ENCODE measurements around the gene CSTF1.

Gene CSTF1

DNA sequence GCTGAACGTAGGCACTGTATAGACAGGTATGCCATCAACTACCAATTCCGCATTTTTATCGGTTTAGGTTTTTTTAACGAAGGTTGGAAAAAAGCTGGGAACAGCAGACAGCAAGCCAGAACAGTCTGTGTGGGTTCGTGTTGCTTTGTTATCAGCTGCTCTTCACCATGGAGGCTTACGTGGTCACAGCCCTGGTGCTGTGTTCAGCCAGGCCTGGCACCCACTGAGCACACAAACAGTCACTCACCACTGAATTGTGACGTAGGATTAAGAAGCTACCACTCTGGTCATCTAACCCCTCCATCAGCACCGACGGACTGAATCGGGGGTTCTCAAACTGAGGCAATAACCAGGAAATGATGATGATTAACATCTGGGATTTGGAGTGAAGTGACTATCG is 20.5 kb upstream of the CSTF1 start:
- Histone ChIP-seq H3K27me3 (ENCODE audit: control insufficient read depth in 1 of 2, insufficient read depth in 2 of 2, low read length in 2 of 2) (no peaks in the 10 kb centered on the region), H3K36me3 (ENCODE audit: control insufficient read depth in 2 of 2, insufficient read depth in 2 of 2, low read length in 2 of 2) (peaks cover 6 to 9% of the 10 kb centered on the region in 2 donors), H3K9me3 (ENCODE audit: control insufficient read depth in 2 of 2, low read length in 2 of 2) (no peaks in the 10 kb centered on the region), H3K4me3 (ENCODE audit: low read length in 2 of 2) (no peak overlapping the region), H3K4me1 (ENCODE audit: control insufficient read depth, insufficient read depth, low read length) (no peaks in the 10 kb centered on the region), H3K9ac (ENCODE audit: low read length in 2 of 2) (no peak overlapping the region), H3K27ac (ENCODE audit: low read length) (no peak overlapping the region)

DNA sequence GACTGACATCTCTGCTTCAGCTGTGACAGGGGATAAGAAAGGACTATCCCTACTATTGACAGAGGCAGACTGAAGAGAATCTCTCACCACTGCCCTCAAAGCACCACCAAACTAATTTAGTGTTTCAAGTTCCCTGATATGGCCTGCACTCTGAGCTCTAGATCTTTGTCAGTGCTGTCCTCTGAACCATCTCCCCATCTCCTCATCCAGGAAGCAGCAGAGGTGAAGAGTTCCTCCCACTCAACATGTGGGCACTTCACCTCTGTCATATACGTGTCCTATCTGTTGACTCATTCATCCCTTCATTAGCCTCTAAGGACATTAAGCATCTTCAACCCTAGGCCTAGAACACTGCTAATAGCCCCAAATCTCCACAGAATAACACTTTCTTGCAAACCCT is 19.6 kb upstream of the CSTF1 start:
- no peaks in the 10 kb centered on the region for H3K9me3 ChIP-seq (ENCODE audit: control insufficient read depth in 2 of 2, low read length in 2 of 2)
- no peaks in the 10 kb centered on the region for H3K27me3 ChIP-seq (ENCODE audit: control insufficient read depth in 1 of 2, insufficient read depth in 2 of 2, low read length in 2 of 2)
- H3K4me1 ChIP-seq (ENCODE audit: control insufficient read depth, insufficient read depth, low read length), result no peaks in the 10 kb centered on the region
- peaks cover 2 to 6% of the 10 kb centered on the region in 2 donors for H3K36me3 ChIP-seq (ENCODE audit: control insufficient read depth in 2 of 2, insufficient read depth in 2 of 2, low read length in 2 of 2)
- no peak overlapping the region for H3K27ac ChIP-seq (ENCODE audit: low read length)
- H3K4me3 ChIP-seq (ENCODE audit: low read length in 2 of 2), result no peak overlapping the region
- H3K9ac ChIP-seq (ENCODE audit: low read length in 2 of 2), result no peak overlapping the region

DNA sequence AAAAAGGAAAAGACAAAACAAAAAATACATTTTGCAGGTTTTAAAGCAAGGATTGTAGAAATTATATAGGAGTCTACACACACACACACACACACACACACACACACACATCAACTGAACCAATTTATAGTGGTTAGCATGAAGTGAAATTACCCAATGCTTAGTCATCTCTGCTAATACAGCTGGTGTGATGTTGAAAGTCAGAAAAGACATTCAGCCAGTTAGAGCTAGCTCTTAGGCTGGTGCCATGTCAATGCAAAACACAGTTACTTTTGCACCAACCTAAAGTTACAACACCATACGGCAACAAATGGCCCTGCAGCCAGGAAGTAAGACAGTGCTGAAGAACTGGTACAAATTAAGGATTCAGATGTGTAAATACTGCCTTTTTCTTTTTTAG is 18.5 kb upstream of the CSTF1 start:
- Histone ChIP-seq H3K4me1 (ENCODE audit: control insufficient read depth, insufficient read depth, low read length) (no peaks in the 10 kb centered on the region), H3K27ac (ENCODE audit: low read length) (no peak overlapping the region), H3K27me3 (ENCODE audit: control insufficient read depth in 1 of 2, insufficient read depth in 2 of 2, low read length in 2 of 2) (no peaks in the 10 kb centered on the region), H3K9ac (ENCODE audit: low read length in 2 of 2) (no peak overlapping the region), H3K4me3 (ENCODE audit: low read length in 2 of 2) (no peak overlapping the region), H3K9me3 (ENCODE audit: control insufficient read depth in 2 of 2, low read length in 2 of 2) (no peaks in the 10 kb centered on the region), H3K36me3 (ENCODE audit: control insufficient read depth in 2 of 2, insufficient read depth in 2 of 2, low read length in 2 of 2) (peaks cover 0 to 3% of the 10 kb centered on the region in 2 donors)

DNA sequence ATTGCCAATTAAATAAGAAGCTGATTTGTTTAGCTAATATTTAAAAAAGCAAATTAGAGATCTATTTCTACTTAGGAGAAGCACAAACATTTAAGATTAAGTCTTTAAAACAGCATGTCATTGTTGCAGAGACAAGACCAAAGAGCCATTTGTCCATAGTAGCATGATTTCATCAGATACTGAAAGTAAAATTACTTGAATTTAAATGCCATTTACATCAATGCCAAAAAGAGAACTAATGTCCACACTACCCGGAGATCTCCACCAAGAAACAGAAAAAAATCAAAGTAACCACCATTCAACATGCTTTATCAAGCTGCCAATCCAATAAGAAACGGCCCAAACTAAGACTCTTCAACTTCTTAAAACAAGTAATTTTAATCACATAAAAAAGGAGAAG is 16.1 kb upstream of the CSTF1 start:
- H3K4me1 ChIP-seq (ENCODE audit: control insufficient read depth, insufficient read depth, low read length), result no peaks in the 10 kb centered on the region
- H3K36me3 ChIP-seq (ENCODE audit: control insufficient read depth in 2 of 2, insufficient read depth in 2 of 2, low read length in 2 of 2), result no peaks in the 10 kb centered on the region
- no peaks in the 10 kb centered on the region for H3K27me3 ChIP-seq (ENCODE audit: control insufficient read depth in 1 of 2, insufficient read depth in 2 of 2, low read length in 2 of 2)
- H3K9me3 ChIP-seq (ENCODE audit: control insufficient read depth in 2 of 2, low read length in 2 of 2), result no peaks in the 10 kb centered on the region
- no peak overlapping the region for H3K9ac ChIP-seq (ENCODE audit: low read length in 2 of 2)
- H3K4me3 ChIP-seq (ENCODE audit: low read length in 2 of 2), result no peak overlapping the region
- no peak overlapping the region for H3K27ac ChIP-seq (ENCODE audit: low read length)

DNA sequence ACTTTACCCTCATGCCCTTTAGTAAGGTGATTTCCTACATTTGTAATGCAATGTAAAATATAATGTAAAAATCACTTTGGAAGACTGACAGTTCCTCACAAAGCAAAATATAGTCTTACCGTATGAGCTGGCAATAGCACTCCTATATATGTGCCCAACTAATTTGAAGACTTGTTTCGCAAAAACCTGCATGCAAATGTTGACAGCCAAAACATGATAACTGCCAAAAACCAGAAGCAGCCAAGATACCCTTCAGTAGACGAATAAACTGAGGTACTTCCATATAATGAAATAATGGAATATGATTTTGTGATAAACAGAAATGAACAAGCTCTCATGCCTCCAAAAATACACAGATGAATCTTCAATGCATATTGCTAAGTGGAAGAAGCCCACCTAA is 14.1 kb upstream of the CSTF1 start:
- H3K27me3 ChIP-seq (ENCODE audit: control insufficient read depth in 1 of 2, insufficient read depth in 2 of 2, low read length in 2 of 2), result no peaks in the 10 kb centered on the region
- no peaks in the 10 kb centered on the region for H3K9me3 ChIP-seq (ENCODE audit: control insufficient read depth in 2 of 2, low read length in 2 of 2)
- H3K4me3 ChIP-seq (ENCODE audit: low read length in 2 of 2), result no peak overlapping the region
- H3K9ac ChIP-seq (ENCODE audit: low read length in 2 of 2), result no peak overlapping the region
- no peak overlapping the region for H3K27ac ChIP-seq (ENCODE audit: low read length)
- no peaks in the 10 kb centered on the region for H3K4me1 ChIP-seq (ENCODE audit: control insufficient read depth, insufficient read depth, low read length)
- no peaks in the 10 kb centered on the region for H3K36me3 ChIP-seq (ENCODE audit: control insufficient read depth in 2 of 2, insufficient read depth in 2 of 2, low read length in 2 of 2)

DNA sequence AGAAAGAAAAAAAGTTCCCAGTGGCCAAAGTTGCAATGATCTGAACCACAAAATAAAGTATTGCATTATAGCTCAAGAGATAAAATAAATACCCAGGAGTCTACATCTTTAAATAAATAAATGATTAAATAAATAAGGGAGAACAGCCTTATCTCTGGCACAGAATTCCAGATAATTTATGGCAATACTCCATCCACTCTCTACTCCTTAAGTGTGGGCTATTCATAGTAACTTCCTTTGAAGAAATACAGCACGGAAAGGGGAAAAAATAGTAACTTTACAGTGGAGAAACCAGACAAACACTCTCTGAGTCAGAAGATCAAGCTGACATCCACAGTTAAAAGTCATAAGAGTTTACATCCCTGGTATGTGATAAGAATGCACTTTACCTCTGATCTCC is 12.1 kb upstream of the CSTF1 start:
- no peak overlapping the region for H3K4me3 ChIP-seq (ENCODE audit: low read length in 2 of 2)

DNA sequence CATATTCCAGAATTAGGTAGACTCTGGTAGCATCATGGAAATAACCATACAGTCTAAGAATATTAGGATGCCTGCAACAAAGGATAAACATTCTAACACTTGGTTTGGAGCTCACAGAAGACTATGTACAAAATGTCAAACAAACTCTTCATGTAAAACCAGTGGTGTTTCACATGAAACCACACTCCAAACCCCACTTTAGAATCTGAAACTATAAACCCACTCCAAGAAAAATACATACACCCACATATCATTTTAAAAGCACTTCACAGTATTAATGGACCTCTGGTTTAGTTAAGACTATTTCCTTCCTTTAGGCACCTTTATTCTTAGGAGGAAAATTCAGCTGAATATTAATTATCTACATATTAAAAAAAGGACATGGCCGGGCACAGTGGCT is 10.9 kb upstream of the CSTF1 start:
- H3K36me3 ChIP-seq (ENCODE audit: control insufficient read depth in 2 of 2, insufficient read depth in 2 of 2, low read length in 2 of 2), result no peaks in the 10 kb centered on the region
- no peak overlapping the region for H3K27ac ChIP-seq (ENCODE audit: low read length)
- H3K9ac ChIP-seq (ENCODE audit: low read length in 2 of 2), result no peak overlapping the region
- no peaks in the 10 kb centered on the region for H3K9me3 ChIP-seq (ENCODE audit: control insufficient read depth in 2 of 2, low read length in 2 of 2)
- no peaks in the 10 kb centered on the region for H3K4me1 ChIP-seq (ENCODE audit: control insufficient read depth, insufficient read depth, low read length)
- no peaks in the 10 kb centered on the region for H3K27me3 ChIP-seq (ENCODE audit: control insufficient read depth in 1 of 2, insufficient read depth in 2 of 2, low read length in 2 of 2)
- no peak overlapping the region for H3K4me3 ChIP-seq (ENCODE audit: low read length in 2 of 2)

More for the DNA sequence above, 12.1 kb upstream of the CSTF1 start:
- H3K27me3 ChIP-seq (ENCODE audit: control insufficient read depth in 1 of 2, insufficient read depth in 2 of 2, low read length in 2 of 2), result no peaks in the 10 kb centered on the region
- H3K27ac ChIP-seq (ENCODE audit: low read length), result no peak overlapping the region
- H3K36me3 ChIP-seq (ENCODE audit: control insufficient read depth in 2 of 2, insufficient read depth in 2 of 2, low read length in 2 of 2), result no peaks in the 10 kb centered on the region
- H3K9me3 ChIP-seq (ENCODE audit: control insufficient read depth in 2 of 2, low read length in 2 of 2), result no peaks in the 10 kb centered on the region
- H3K9ac ChIP-seq (ENCODE audit: low read length in 2 of 2), result no peak overlapping the region
- no peaks in the 10 kb centered on the region for H3K4me1 ChIP-seq (ENCODE audit: control insufficient read depth, insufficient read depth, low read length)

DNA sequence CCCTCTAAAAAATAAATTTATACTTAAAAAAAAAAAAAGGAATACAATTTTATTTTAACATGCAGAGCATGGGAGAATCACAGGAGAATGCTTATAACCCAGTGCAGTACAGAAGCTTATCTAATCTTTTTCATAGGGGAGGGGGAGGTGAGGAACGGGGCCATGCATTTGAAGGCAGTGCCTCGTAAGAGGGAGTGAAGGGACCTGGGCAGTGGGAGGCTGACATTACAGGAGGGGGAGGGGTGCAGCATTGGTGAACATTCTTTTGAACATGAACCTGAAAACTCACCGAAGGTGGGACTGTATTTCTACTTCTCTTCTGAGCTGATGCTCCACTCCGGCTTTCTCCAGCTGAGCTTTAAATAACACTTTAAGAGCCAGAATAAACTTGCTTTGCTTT is 9.7 kb upstream of the CSTF1 start:
- Histone ChIP-seq H3K9ac (ENCODE audit: low read length in 2 of 2) (no peak overlapping the region), H3K4me1 (ENCODE audit: control insufficient read depth, insufficient read depth, low read length) (no peaks in the 10 kb centered on the region), H3K27ac (ENCODE audit: low read length) (no peak overlapping the region), H3K9me3 (ENCODE audit: control insufficient read depth in 2 of 2, low read length in 2 of 2) (no peaks in the 10 kb centered on the region), H3K36me3 (ENCODE audit: control insufficient read depth in 2 of 2, insufficient read depth in 2 of 2, low read length in 2 of 2) (no peaks in the 10 kb centered on the region), H3K27me3 (ENCODE audit: control insufficient read depth in 1 of 2, insufficient read depth in 2 of 2, low read length in 2 of 2) (no peaks in the 10 kb centered on the region), H3K4me3 (ENCODE audit: low read length in 2 of 2) (no peak overlapping the region)

DNA sequence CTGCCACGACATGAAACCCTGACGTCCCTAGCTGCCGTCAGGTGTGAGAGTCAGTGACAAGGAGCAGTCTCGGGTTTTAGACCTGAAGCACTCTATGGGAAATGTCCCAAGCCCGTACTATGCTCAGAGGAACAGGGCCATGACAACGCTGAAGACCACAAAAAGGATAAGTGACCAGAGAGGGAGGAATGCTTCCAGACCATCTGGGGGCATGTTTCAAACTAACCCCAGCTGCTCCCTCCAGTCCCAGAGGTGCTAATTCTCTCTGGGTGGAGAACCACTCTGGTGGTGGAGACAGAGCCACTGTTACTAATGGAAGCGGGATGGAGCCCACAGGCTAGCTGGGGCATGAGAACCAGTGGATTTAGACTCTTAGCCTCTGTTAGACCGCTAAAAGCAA is 9.1 kb upstream of the CSTF1 start:
- H3K4me3 ChIP-seq (ENCODE audit: low read length in 2 of 2), result no peak overlapping the region
- no peaks in the 10 kb centered on the region for H3K9me3 ChIP-seq (ENCODE audit: control insufficient read depth in 2 of 2, low read length in 2 of 2)
- H3K9ac ChIP-seq (ENCODE audit: low read length in 2 of 2), result no peak overlapping the region
- H3K36me3 ChIP-seq (ENCODE audit: control insufficient read depth in 2 of 2, insufficient read depth in 2 of 2, low read length in 2 of 2), result no peaks in the 10 kb centered on the region
- H3K27me3 ChIP-seq (ENCODE audit: control insufficient read depth in 1 of 2, insufficient read depth in 2 of 2, low read length in 2 of 2), result no peaks in the 10 kb centered on the region
- H3K4me1 ChIP-seq (ENCODE audit: control insufficient read depth, insufficient read depth, low read length), result no peaks in the 10 kb centered on the region
- H3K27ac ChIP-seq (ENCODE audit: low read length), result no peak overlapping the region

DNA sequence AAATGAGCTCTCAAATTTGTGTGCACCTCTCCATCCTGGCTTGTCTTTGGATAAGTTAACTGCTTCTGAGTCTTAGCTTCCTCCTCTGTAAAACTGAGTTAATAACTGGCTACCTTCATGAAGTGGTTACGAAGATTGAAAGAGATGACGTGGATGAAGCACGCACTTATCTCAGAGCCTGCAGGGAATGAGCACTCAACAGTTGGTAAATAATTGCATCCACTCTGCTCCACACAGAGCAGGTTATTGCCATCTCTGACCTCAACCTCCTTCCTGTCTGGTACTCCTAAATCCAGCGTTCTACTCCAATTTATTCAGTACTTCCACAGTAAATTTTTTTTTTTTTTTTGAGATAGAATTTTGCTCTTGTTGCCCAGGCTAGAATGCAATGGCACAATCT is 7.3 kb upstream of the CSTF1 start:
- Histone ChIP-seq H3K9me3 (ENCODE audit: control insufficient read depth in 2 of 2, low read length in 2 of 2) (no peaks in the 10 kb centered on the region), H3K27ac (ENCODE audit: low read length) (no peak overlapping the region), H3K4me1 (ENCODE audit: control insufficient read depth, insufficient read depth, low read length) (no peaks in the 10 kb centered on the region), H3K27me3 (ENCODE audit: control insufficient read depth in 1 of 2, insufficient read depth in 2 of 2, low read length in 2 of 2) (no peaks in the 10 kb centered on the region), H3K9ac (ENCODE audit: low read length in 2 of 2) (no peak overlapping the region), H3K36me3 (ENCODE audit: control insufficient read depth in 2 of 2, insufficient read depth in 2 of 2, low read length in 2 of 2) (no peaks in the 10 kb centered on the region), H3K4me3 (ENCODE audit: low read length in 2 of 2) (no peak overlapping the region)

DNA sequence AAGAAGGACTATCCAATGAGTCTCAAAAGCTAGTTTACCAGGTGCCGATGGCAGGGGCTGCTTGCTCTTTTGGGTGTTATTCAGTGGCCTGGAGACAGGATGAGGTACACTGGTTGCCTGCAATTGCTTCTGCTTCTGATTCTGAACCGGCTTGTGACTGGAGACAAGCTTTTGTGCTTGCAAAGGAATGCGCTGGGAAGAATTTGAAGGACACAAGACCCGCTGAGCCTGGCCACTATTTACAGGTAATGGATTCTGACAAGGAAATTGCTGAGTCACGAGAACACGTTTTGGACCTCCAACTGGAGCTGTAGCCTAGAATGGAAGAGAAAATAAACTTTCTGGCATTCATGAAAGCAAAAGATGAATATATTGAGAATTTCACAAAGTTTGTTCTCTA is 6.2 kb upstream of the CSTF1 start:
- Histone ChIP-seq H3K4me3 (ENCODE audit: low read length in 2 of 2) (no peak overlapping the region), H3K27me3 (ENCODE audit: control insufficient read depth in 1 of 2, insufficient read depth in 2 of 2, low read length in 2 of 2) (no peaks in the 10 kb centered on the region), H3K9me3 (ENCODE audit: control insufficient read depth in 2 of 2, low read length in 2 of 2) (no peaks in the 10 kb centered on the region), H3K36me3 (ENCODE audit: control insufficient read depth in 2 of 2, insufficient read depth in 2 of 2, low read length in 2 of 2) (no peaks in the 10 kb centered on the region), H3K4me1 (ENCODE audit: control insufficient read depth, insufficient read depth, low read length) (peaks cover 2% of the 10 kb centered on the region), H3K9ac (ENCODE audit: low read length in 2 of 2) (no peak overlapping the region), H3K27ac (ENCODE audit: low read length) (no peak overlapping the region)

DNA sequence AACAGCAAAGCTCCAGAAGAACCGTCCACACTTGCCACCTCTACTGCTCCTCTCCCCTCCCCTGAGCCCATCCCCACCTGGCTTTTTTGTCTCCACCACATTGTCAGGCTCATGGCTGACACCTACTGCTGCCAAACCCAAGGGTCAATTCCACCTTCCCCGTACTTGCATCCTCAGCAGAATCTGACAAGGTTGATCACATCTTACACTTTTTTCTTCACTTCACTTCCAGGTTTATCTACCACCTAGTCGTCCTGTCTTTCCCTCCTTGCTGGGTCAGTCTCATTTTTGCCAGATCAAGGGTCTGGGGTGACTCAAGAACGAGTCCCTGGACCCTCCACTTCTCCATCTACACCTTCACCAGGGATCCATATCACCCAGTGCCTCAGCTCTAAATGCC is 3.6 kb upstream of the CSTF1 start:
- Histone ChIP-seq H3K4me1 (ENCODE audit: control insufficient read depth, insufficient read depth, low read length) (peaks cover 13% of the 10 kb centered on the region), H3K27ac (ENCODE audit: low read length) (no peak overlapping the region), H3K9ac (ENCODE audit: low read length in 2 of 2) (no peak overlapping the region), H3K4me3 (ENCODE audit: low read length in 2 of 2) (no peak overlapping the region), H3K9me3 (ENCODE audit: control insufficient read depth in 2 of 2, low read length in 2 of 2) (no peaks in the 10 kb centered on the region), H3K27me3 (ENCODE audit: control insufficient read depth in 1 of 2, insufficient read depth in 2 of 2, low read length in 2 of 2) (no peaks in the 10 kb centered on the region), H3K36me3 (ENCODE audit: control insufficient read depth in 2 of 2, insufficient read depth in 2 of 2, low read length in 2 of 2) (no peaks in the 10 kb centered on the region)
